Measurements from ENCODE around the gene FN1.

GRCh38 chr2:215377283-215377682, 58.6 kb downstream of the FN1 start:
- no peak for TF ChIP-seq CTCF (conservative IDR thresholded peaks at IDR 0.05 in 1 of 2, IDR thresholded peaks at IDR 0.05 in 1 of 2; ENCODE audit: extremely low read depth in 1 of 2, insufficient read depth in 1 of 2, low read depth in 1 of 2, low read length in 2 of 2)
- TF ChIP-seq EZH2 (IDR thresholded peaks at IDR 0.05; ENCODE audit: borderline replicate concordance, low read length), result no peak

Measured in mammary epithelial cell (primary cell).